NCI-H1694 (cell line): Measurements from ENCODE around the gene GNAT2.
A peak's percentile ranks its signal among the peaks of the same experiment; 100 is the strongest.

Experiments
- DNase-seq: peaks from one replicate; lab custom pipeline; 2025; lab: John Stamatoyannopoulos, UW

Gene GNAT2

DNA sequence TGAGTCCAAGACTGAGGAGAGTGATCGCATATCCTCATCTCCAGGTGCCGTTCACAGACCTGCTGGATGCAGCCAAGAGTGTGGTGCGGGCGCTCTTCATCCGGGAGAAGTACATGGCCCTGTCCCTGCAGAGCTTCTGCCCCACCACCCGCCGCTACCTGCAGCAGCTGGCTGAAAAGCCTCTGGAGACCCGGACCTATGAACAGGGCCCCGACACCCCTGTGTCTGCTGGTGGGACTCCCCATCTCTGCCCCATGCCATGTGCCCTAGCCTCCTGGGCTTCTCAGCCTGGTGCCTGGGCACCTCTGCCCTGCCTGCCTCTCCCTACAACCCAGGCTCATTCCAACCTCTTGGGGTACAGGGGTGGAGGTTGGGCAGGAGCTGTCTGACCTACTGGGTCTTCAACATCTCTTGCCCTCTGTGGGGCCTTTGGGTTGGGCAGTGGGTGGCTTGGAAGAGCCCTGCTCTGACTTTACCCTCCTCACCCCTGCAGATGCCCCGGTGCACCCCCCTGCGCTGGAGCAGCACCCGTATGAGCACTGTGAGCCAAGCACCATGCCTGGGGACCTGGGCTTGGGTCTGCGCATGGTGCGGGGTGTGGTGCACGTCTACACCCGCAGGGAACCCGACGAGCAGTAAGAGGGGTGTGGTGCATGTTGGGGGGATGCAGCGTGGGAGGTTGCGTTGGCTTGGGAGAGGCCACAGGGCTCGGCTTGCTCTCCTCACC is 7.4 kb upstream of the GNAT2 start:
- no peak for DNase-seq

- DNase-seq, result peak; percentile 19
Observed at GRCh38 chr1:109625601-109626560, 6.5 kb upstream of the GNAT2 start.

- DNase-seq, result no peak
Observed at GRCh38 chr1:109625176-109625575, 5.8 kb upstream of the GNAT2 start.

- DNase-seq, result no peak
Observed at GRCh38 chr1:109624201-109625010, 5.0 kb upstream of the GNAT2 start.

DNA sequence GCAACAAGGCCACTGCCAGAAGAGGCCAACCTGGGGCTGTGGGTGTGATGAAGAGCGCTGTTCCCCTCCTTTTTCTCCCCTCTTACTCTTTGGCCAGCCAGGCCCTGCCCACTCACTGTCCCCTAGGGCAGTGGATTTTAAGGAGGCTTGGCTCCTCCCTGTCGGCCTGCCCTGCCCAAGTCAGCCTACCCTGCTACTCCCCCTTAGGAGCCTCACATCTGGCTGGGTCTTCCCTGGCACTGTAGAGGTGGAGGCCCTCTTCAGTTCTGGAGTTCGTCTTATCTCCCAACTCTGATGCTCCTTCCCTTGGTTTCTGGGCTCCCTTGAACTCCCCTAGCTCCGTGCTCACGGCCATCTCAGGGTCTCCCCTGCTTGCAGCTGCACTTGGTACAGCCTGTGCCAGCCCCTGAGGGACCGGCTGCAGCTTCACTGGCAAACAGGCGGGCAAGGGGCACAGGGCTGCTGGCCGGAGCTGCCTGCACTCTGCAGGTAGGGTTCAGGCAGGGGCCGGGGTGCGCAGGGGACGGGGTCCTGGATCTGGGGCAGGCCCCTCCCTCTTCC is 4.3 kb upstream of the GNAT2 start:
- no peak for DNase-seq

- DNase-seq, result no peak
Observed at GRCh38 chr1:109622895-109623294, 3.5 kb upstream of the GNAT2 start.

- no peak for DNase-seq
Observed at GRCh38 chr1:109622137-109622892, 2.9 kb upstream of the GNAT2 start.

GRCh38 chr1:109621379-109622136 is 2.1 kb upstream of the GNAT2 start:
- no peak for DNase-seq

DNA sequence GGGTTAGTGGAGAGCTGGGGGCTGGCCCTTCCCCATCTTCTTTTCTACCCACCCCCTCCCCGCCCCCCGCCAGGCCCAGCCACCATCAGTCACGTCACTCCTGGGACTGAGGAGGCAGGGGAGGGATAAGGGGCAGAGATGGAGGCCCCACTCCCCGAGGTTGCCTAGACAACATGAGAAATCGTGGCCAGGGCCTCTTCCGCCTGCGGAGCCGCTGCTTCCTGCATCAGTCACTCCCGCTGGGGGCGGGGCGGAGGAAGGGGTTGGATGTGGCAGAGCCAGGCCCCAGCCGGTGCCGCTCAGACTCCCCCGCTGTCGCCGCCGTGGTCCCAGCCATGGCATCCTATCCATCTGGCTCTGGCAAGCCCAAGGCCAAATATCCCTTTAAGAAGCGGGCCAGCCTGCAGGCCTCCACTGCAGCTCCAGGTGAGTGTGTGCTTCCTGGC is 1.4 kb upstream of the GNAT2 start:
- DNase-seq, result peak; percentile 93

DNA sequence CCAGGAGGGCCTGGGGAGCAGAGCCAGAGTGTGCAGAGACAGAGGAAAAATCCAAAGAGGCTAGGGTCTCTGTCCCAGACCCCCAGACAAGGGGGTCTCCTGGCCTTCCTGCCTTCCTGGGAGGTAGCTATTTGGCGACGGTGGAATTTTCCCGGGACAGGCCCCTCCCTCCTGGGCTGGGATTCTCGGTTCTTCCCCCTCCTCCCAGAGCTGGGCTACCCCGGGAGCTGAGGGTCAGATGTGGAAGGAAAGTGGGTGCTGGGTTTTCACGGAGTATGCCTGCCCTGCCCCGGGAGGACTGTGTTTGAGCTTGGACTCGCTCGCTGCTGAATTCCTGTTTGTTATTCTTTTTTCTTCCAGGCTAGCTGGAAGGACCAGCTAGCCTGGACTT is 980 bp upstream of the GNAT2 start:
- DNase-seq, result no peak

DNA sequence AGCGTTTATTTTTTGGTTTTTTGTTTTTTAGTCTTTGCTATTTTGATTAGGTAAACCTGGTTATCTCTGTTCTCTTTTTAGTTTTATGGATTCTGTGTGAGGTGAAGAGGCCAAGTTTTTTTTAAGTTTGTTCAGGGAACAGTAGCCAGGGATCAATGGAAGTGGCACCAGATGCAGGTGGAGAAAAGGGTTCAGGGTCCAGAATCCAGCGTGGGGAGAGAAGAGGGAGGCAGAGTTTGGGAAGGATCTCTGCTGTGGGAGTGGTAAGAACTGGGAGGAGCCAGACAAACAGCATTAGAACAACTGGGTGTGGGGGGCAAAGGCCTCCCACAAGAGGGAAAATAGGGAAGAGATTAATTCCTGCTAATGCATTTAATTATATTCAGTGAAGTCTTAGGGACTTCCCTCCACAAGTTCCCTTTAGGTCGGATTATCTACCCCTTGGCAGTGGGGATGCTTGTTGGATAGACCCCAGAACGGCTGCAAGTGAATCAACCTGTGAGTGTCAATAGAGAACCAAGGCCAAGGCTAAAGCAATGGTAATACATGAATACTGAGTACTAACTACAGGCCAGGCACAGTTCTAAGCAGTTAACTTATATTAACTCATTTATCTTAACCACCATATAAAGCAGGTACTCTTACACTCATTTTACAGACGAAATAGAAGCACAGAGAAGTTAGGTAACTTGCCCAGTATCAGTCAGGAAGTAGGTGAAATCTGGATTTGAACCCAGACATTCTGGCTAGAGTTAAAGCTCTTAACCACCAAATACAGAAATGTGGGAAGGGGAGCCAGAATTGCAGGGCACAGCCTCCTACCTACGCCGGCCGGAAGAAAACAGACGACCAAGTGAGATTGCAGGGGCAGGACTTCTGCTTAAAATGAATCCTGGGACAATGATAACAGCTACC is 498 bp downstream of the GNAT2 start:
- no peak for DNase-seq

- DNase-seq, result no peak
Observed at GRCh38 chr1:109617291-109617801, 2.1 kb downstream of the GNAT2 start.

DNA sequence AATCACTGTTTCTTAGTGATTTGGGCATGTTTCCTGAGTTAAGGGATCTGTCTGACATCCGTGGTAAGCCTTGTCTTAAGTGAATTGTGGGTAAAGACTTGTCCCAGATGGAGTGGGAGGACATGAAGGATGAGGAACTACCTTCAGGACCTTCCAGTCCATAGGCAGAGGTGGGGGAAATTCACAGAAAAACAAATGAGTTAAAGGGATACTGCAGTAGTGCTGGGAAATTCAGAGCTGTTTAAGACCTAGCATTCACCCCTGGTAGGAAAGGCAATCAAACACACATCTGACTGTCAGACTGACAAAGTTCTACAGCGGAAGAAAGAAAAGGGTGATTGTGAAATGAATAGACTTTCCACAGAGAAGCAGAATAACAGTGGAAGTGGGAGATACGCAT is 3.0 kb downstream of the GNAT2 start:
- DNase-seq, result no peak

DNA sequence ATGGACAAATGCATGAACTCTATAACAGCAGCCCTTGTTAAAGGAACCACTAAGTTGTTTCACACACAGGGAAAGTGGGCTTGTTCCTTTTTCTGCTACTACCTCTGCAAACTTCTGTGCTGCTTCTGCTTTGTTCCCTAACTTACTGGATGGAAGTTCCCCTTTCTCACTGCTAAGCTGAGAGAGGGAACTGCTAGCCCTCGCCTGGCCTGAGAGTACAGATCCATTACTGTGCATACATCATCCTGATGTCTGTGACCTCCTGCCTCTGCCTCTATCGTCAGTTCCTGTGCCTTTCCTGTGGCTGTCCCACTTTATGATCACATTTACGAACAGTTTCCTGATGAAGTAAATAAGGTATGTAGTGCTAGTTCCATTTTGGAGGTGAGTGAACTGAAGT is 3.5 kb downstream of the GNAT2 start:
- no peak for DNase-seq

DNA sequence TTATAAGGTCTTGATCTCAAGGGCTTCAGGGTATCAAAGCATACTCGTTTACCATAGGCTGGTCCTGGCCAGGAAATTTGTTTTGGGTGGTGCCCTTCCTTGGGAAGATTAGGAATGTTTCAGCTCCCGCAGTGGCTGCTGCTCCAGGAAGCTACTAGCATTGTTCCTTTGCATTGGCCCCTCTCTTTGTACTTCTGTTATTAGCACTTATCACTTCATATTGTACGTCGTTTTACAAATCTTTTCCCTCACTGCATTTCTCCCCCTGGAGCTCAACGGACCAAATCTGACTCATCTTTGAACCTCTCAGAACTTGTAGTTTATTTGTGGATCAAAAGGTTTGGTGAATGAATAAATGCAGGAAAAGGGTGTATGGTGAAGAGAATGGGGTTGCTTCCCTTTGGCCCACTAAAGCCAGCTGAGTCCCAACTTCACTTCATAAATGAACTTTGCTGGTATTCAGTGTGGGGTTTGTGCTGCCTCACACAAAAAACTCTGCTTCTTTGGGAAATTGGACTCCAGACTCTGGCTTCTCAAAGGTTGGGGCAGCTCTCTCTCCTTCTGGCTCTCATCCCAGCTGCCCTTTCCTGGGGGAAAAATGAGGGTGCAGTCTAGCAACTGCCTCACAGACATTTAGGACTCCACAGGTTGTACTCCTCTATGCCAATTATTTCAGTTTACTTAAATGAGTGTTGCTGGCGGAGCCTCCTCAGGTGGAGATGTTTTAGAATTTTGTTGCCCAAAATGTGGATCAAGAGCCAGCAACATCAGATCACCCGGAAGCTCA is 5.9 kb downstream of the GNAT2 start:
- DNase-seq, result no peak

- no peak for DNase-seq
Observed at GRCh38 chr1:109611308-109611990, 8.0 kb downstream of the GNAT2 start.

GRCh38 chr1:109610609-109611307 is 8.7 kb downstream of the GNAT2 start:
- DNase-seq, result no peak
